Tibial artery (tissue), 4 donors: ENCODE results near the gene HOXA3.

ENCODE experiments used
- DNase-seq, 2 donors: peaks; one replicate each; pipeline ENCODE4 v3.0.0-alpha.2; 2019
- H3K27ac ChIP-seq, 2 donors: fragments of 200-600 bp; sonication (generic) in 1 of 2; 1 replicate in 1 of 2; 2 replicates in 1 of 2; pipeline ENCODE4 v1.5.1; 2018 to 2019; ENCODE audit warnings: mild to moderate bottlenecking in 1 of 2
- H3K27me3 ChIP-seq, 2 donors: fragments of 200-600 bp; sonication (generic) in 1 of 2; one replicate each; pipeline versions ENCODE4 v1.5.1 to v1.6.0; 2016 to 2019
- H3K36me3 ChIP-seq, 3 donors: fragments of 200-600 bp; sonication (generic) in 2 of 3; one replicate each; pipeline ENCODE4 v1.5.1; 2016 to 2019; ENCODE audit warnings: mild to moderate bottlenecking in 2 of 3
- H3K4me1 ChIP-seq, 4 donors: fragments of 200-600 bp; sonication (generic) in 2 of 4; 1 replicate in 3 of 4; 2 replicates in 1 of 4; pipeline ENCODE4 v1.5.1; 2016 to 2019
- H3K4me3 ChIP-seq, 2 donors: fragments of 200-600 bp; sonication (generic) in 1 of 2; 1 replicate in 1 of 2; 2 replicates in 1 of 2; pipeline ENCODE4 v1.5.1; 2018 to 2019; ENCODE audit warnings: mild to moderate bottlenecking in 2 of 2
- H3K9me3 ChIP-seq, 3 donors: fragments of 200-600 bp; sonication (generic) in 1 of 3; one replicate each; pipeline ENCODE4 v1.5.1; 2016 to 2019
- CTCF ChIP-seq, 2 experiments: fragments of 200-600 bp in 1 of 2; fragments of 450-650 bp in 1 of 2; IDR thresholded peaks; one replicate each; pipeline ENCODE4 v1.5.1; 2017 to 2019; ENCODE audit warnings: antibody characterized with exemption in 2 of 2, mild to moderate bottlenecking in 1 of 2, moderate library complexity in 1 of 2
- intact Hi-C: fragments of 100-400 bp; cut with DNase I; formaldehyde crosslinking; loops from one replicate; pipeline ENCODE4 v1.15.0; 2023; ENCODE audit warnings: low total_unique reads

The HOXA3 gene

DNA sequence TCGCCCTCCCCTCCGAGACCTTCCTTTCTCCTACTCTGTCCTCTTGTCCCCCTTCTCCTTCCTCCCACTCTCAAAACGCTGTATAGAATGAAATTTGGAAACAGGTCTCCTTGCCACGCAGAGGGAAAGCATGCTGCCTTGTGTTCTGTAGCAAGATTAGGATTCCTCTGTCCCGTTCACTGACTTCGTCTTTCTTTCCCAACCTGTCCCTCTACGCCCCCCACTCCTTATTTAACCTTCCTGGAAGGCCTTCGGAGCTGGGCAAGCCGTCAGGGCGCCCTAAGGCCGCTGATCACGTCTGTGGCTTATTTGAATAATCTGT, 11.6 kb upstream of the HOXA3 start:
- Histone ChIP-seq H3K4me1 (peaks cover 0 to 62% (median 18%) of the 10 kb centered on the region in 4 donors), H3K27me3 (no peaks in the 10 kb centered on the region), H3K4me3 (peak overlapping the region; percentile 68 to 91), H3K27ac (peak overlapping the region; percentile 96 to 97), H3K9me3 (no peaks in the 10 kb centered on the region), H3K36me3 (no peaks in the 10 kb centered on the region)
- DNase-seq: no peak
- TF ChIP-seq CTCF (IDR thresholded peaks at IDR 0.05): peak in 1 of 2 experiments; percentile 5
- intact Hi-C loops: loop anchor here (5.0 to 10.0 kb wide), 2 partner anchors 962 to 1769 kb away; partner anchors contain the start of genes CBX3 and HNRNPA2B1

GRCh38 chr7:27163288-27164044, 11.1 kb upstream of the HOXA3 start:
- intact Hi-C loops: loop anchor here (5.0 to 10.0 kb wide), 2 partner anchors 961 to 1769 kb away; partner anchors contain the start of genes CBX3 and HNRNPA2B1
- no peaks in the 10 kb centered on the region for H3K27me3 ChIP-seq
- H3K27ac ChIP-seq: peak overlapping the region; percentile 96 to 97
- H3K4me1 ChIP-seq: peaks cover 0 to 62% (median 18%) of the 10 kb centered on the region in 4 donors
- H3K4me3 ChIP-seq: peak overlapping the region; percentile 68 to 91
- no peaks in the 10 kb centered on the region for H3K36me3 ChIP-seq
- no peak for TF ChIP-seq CTCF (IDR thresholded peaks at IDR 0.05)
- H3K9me3 ChIP-seq: no peaks in the 10 kb centered on the region
- peak in 1 of 2 donors; percentile 61 for DNase-seq

GRCh38 chr7:27162561-27163287, 10.3 kb upstream of the HOXA3 start:
- peaks cover 0 to 56% (median 17%) of the 10 kb centered on the region in 4 donors for H3K4me1 ChIP-seq
- no peak for TF ChIP-seq CTCF (IDR thresholded peaks at IDR 0.05)
- H3K4me3 ChIP-seq: peak overlapping the region; percentile 68 to 91
- H3K27me3 ChIP-seq: no peaks in the 10 kb centered on the region
- no peak for DNase-seq
- H3K9me3 ChIP-seq: no peaks in the 10 kb centered on the region
- H3K36me3 ChIP-seq: no peaks in the 10 kb centered on the region
- H3K27ac ChIP-seq: peak overlapping the region; percentile 96 to 97
- intact Hi-C loops: loop anchor here (5.0 to 10.0 kb wide), 2 partner anchors 960 to 1768 kb away; partner anchors contain the start of genes CBX3 and HNRNPA2B1

DNA sequence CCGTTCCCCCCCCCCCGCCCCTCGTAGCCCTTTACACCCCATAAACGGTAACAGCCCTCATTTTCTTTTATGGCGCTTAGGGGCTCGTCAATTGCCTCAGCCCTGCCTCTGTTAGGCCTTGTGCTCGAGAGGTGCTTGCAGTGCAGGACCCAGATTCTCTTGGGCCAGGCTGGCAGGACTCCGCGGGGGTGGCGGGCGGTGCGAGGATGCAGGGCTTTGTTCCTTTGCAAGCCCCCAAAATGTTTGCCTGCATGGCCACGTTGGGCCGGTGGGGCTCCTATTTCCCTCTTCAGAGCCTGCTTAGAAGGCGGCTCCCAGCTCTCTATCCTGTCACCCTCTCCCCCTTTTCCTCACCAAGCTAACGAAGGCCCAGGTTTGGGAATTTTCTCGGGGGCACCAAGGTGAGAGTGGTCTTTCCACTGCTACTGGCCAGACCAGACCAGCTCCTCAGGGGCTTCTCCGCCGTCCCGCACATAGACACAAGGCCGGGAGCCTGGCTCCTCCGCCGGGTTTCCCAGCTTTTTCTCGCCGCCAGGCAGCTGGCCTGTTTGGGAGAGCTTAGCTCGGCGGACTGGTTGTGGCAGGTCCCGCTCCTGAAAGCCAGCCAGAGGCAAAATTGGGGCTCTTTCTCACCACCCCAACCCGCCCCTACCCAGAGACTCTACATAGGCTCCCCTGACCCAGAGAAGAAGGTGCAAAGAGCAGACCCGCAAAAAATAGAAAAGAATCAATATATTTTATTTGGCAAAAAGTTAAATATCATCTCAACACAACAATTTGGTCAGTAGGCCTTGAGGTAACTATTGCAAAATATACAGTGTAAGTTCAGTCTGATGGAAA, 9.6 kb upstream of the HOXA3 start:
- H3K4me3 ChIP-seq: peak overlapping the region; percentile 68 to 91
- H3K36me3 ChIP-seq: no peaks in the 10 kb centered on the region
- intact Hi-C loops: loop anchor here (2.0 to 10.0 kb wide), 3 partner anchors 791 to 1767 kb away; partner anchors contain the start of genes CBX3 and HNRNPA2B1
- no peaks in the 10 kb centered on the region for H3K9me3 ChIP-seq
- no peaks in the 10 kb centered on the region for H3K27me3 ChIP-seq
- peak overlapping the region; percentile 82 to 96 for H3K27ac ChIP-seq
- no peak for TF ChIP-seq CTCF (IDR thresholded peaks at IDR 0.05)
- DNase-seq: peak; percentile 29 to 69
- peaks cover 0 to 51% (median 16%) of the 10 kb centered on the region in 4 donors for H3K4me1 ChIP-seq

GRCh38 chr7:27161214-27161720, 8.9 kb upstream of the HOXA3 start:
- DNase-seq: peak; percentile 69 to 74
- no peak for TF ChIP-seq CTCF (IDR thresholded peaks at IDR 0.05)
- Histone ChIP-seq H3K4me3 (peak overlapping the region; percentile 68 to 91), H3K4me1 (peaks cover 0 to 47% (median 16%) of the 10 kb centered on the region in 4 donors), H3K27ac (peak overlapping the region; percentile 82 to 96), H3K9me3 (no peaks in the 10 kb centered on the region), H3K27me3 (no peaks in the 10 kb centered on the region), H3K36me3 (no peaks in the 10 kb centered on the region)
- intact Hi-C loops: loop anchor here (2.0 to 10.0 kb wide), 3 partner anchors 790 to 1766 kb away; partner anchors contain the start of genes CBX3 and HNRNPA2B1
